Measurements from ENCODE around the gene MRPL55.

Gene MRPL55

DNA sequence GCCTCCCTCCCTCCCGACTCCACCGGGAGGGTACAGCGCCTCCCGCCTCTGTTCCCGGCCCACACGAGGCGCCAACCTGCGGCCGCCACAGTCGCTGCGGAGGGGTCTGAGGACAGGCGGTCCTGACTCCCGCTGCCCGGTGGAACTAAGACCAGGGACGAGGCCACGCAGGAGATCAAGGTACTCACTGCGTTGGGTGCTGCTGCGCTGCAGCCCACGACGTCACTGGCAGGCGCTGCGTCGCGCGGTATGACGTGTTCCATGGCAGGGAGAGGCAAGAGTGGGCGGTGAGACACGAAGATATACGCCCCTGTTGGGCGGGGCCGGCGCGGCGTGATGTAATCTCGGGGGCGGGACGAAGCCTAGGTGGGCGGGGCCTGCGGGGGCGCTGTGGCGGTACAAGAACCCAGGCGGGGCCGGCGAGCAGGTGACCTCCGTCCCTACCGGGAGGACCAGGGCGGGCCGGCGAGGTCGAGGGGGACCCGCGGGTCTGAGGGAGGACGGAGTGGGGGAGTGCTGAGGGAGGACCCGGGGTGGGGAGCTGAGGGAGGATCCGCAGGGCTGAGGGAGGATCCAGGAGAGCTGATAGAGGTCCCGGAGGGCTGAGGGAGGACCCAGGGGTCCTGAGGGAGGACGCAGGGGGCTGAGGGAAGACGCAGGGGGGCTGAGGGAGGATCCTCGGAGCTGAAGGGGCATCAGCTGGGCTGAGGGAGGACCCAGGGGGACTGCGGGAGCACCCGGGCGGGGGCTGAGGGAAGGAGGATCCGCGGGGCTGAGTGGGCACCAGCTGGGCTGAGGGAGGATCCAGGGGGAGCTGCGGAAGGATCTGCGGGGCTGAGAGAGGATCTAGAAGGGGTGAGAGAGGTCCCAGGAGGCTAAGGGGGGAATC, at the start of gene MRPL55:
TSS of gene MRPL55 (minus strand) at position 227 of the 889 bp plus-strand sequence. CDS start 1,039 bp downstream, outside the sequence.
- peak within 1 kb of the TSS; percentile 96 for H3K4me3 ChIP-seq (ENCODE audit: low read depth, low read length)
- TF ChIP-seq, protein P1, sequence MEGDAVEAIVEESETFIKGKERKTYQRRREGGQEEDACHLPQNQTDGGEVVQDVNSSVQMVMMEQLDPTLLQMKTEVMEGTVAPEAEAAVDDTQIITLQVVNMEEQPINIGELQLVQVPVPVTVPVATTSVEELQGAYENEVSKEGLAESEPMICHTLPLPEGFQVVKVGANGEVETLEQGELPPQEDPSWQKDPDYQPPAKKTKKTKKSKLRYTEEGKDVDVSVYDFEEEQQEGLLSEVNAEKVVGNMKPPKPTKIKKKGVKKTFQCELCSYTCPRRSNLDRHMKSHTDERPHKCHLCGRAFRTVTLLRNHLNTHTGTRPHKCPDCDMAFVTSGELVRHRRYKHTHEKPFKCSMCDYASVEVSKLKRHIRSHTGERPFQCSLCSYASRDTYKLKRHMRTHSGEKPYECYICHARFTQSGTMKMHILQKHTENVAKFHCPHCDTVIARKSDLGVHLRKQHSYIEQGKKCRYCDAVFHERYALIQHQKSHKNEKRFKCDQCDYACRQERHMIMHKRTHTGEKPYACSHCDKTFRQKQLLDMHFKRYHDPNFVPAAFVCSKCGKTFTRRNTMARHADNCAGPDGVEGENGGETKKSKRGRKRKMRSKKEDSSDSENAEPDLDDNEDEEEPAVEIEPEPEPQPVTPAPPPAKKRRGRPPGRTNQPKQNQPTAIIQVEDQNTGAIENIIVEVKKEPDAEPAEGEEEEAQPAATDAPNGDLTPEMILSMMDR (IDR thresholded peaks at IDR 0.05; ENCODE audit: low read depth, low read length) = no peak

- no peak overlapping the region for H3K4me3 ChIP-seq (ENCODE audit: low read depth, low read length)
- TF ChIP-seq, protein P1 (IDR thresholded peaks at IDR 0.05; ENCODE audit: low read depth, low read length) = no peak
Measured at GRCh38 chr1:228158151-228159007, 49.3 kb upstream of the MRPL55 start.

GRCh38 chr1:228157729-228158126, 48.6 kb upstream of the MRPL55 start:
- H3K4me3 ChIP-seq (ENCODE audit: low read depth, low read length) = no peak overlapping the region
- TF ChIP-seq, protein P1 (IDR thresholded peaks at IDR 0.05; ENCODE audit: low read depth, low read length) = no peak

GRCh38 chr1:228156941-228157728, 48.0 kb upstream of the MRPL55 start:
- TF ChIP-seq, protein P1 (IDR thresholded peaks at IDR 0.05; ENCODE audit: low read depth, low read length) = no peak
- H3K4me3 ChIP-seq (ENCODE audit: low read depth, low read length) = no peak overlapping the region

DNA sequence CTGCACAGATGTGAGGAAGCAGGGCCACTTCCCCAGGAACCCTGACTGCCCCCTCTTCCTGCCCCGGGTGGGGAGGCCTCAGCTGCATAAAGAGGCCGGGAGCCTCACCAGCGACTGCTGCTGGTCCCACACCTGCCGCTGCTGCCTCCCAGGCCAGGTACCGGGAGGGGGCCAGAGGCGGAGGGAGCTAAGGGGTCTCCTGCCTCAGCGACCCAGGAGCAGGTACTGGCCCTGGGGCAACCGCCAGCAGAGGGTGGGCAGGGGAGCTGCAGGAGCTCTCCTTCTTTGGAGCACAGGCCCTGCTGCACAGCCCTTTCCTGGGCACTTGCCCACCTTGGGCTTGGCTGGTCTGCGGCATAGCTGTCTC, 47.4 kb upstream of the MRPL55 start:
- no peak overlapping the region for H3K4me3 ChIP-seq (ENCODE audit: low read depth, low read length)
- TF ChIP-seq, protein P1 (IDR thresholded peaks at IDR 0.05; ENCODE audit: low read depth, low read length) = no peak

GRCh38 chr1:228155596-228156514, 46.8 kb upstream of the MRPL55 start:
- TF ChIP-seq, protein P1 (IDR thresholded peaks at IDR 0.05; ENCODE audit: low read depth, low read length) = no peak
- H3K4me3 ChIP-seq (ENCODE audit: low read depth, low read length) = no peak overlapping the region
